ENCODE measurements around the gene IDUA.

- TF ChIP-seq POLR2A (IDR thresholded peaks at IDR 0.05) (no peak), CTCF (IDR thresholded peaks at IDR 0.05) (no peak), EP300 (IDR thresholded peaks at IDR 0.05) (no peak)
Measured at GRCh38 chr4:964346-965025, 22.4 kb upstream of the IDUA start.

Data from tibial nerve (tissue), 4 donors.